OCI-LY1 (cell line): Measurements from ENCODE around the gene RTKN.
"Not testable (repeated sequence)": the region's sequence is repeated elsewhere in the genome, so short reads cannot be mapped to it uniquely, and the experiment has no call there.

Source experiments
- CTCF ChIP-seq: fragments of 200-600 bp; sonication (generic), shearing (Covaris generic); IDR thresholded peaks from 2 replicates; pipeline ENCODE4 v1.5.1; 2017; ENCODE audit warnings: mild to moderate bottlenecking, antibody characterized with exemption, low read length, moderate library complexity, mixed read lengths
- EZH2 ChIP-seq: fragments of 200-600 bp; sonication (generic), shearing (Covaris generic); IDR thresholded peaks from 2 replicates; pipeline ENCODE4 v1.8.0; 2017; ENCODE audit warnings: borderline replicate concordance, mixed run types, mild to moderate bottlenecking, antibody characterized with exemption, low read length, moderate library complexity, mixed read lengths

DNA sequence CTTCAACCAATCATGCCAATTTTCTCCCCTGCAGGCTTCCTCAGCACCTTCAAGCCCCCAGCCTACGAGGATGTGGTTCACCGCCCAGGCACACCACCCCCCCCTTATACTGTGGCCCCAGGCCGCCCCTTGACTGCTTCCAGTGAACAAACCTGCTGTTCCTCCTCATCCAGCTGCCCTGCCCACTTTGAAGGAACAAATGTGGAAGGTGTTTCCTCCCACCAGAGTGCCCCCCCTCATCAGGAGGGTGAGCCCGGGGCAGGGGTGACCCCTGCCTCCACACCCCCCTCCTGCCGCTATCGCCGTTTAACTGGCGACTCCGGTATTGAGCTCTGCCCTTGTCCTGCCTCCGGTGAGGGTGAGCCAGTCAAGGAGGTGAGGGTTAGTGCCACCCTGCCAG, 18.4 kb upstream of the RTKN start:
- TF ChIP-seq CTCF, EZH2: not testable (repeated sequence)
